Measurements from ENCODE around the gene DHCR7.

DHCR7 gene

GRCh38 chr11:71406681-71407080, 41.5 kb downstream of the DHCR7 start:
- no peak for DNase-seq

GRCh38 chr11:71404209-71404608, 44.0 kb downstream of the DHCR7 start:
- no peak for DNase-seq

- DNase-seq = no peak
These were observed 45.3 kb downstream of the DHCR7 start for GRCh38 chr11:71402878-71403277.

GRCh38 chr11:71400216-71400615, 48.0 kb downstream of the DHCR7 start:
- DNase-seq = no peak

- DNase-seq = no peak
These were observed 48.9 kb downstream of the DHCR7 start for GRCh38 chr11:71399341-71399740.

- DNase-seq = no peak
These were observed 50.2 kb downstream of the DHCR7 start for GRCh38 chr11:71397961-71398360.

- DNase-seq = no peak
These were observed 50.8 kb downstream of the DHCR7 start for GRCh38 chr11:71397331-71397860.

GRCh38 chr11:71396548-71397123, 51.6 kb downstream of the DHCR7 start:
- no peak for DNase-seq

GRCh38 chr11:71395774-71396173, 52.4 kb downstream of the DHCR7 start:
- DNase-seq = no peak

GRCh38 chr11:71395263-71395560, 53.0 kb downstream of the DHCR7 start:
- DNase-seq = no peak

GRCh38 chr11:71393283-71393682, 54.9 kb downstream of the DHCR7 start:
- no peak for DNase-seq

GRCh38 chr11:71391796-71392195, 56.4 kb downstream of the DHCR7 start:
- DNase-seq = no peak

- DNase-seq = no peak
These were observed 56.8 kb downstream of the DHCR7 start for GRCh38 chr11:71391352-71391751.

GRCh38 chr11:71388637-71389235, 59.5 kb downstream of the DHCR7 start:
- DNase-seq = no peak

GRCh38 chr11:71387784-71388636, 60.2 kb downstream of the DHCR7 start:
- DNase-seq = no peak

- DNase-seq = no peak
These were observed 61.0 kb downstream of the DHCR7 start for GRCh38 chr11:71387200-71387599.

GRCh38 chr11:71386202-71386601, 62.0 kb downstream of the DHCR7 start:
- no peak for DNase-seq

- no peak for DNase-seq
These were observed 63.1 kb downstream of the DHCR7 start for GRCh38 chr11:71385091-71385490.

- no peak for DNase-seq
These were observed 63.6 kb downstream of the DHCR7 start for GRCh38 chr11:71384561-71384960.
